T-helper 9 cell (primary cell): ENCODE data around the gene PACS2.

Source experiments
- DNase-seq: peaks from one replicate; pipeline ENCODE4 v3.0.0-alpha.2; 2020

Gene PACS2

DNA sequence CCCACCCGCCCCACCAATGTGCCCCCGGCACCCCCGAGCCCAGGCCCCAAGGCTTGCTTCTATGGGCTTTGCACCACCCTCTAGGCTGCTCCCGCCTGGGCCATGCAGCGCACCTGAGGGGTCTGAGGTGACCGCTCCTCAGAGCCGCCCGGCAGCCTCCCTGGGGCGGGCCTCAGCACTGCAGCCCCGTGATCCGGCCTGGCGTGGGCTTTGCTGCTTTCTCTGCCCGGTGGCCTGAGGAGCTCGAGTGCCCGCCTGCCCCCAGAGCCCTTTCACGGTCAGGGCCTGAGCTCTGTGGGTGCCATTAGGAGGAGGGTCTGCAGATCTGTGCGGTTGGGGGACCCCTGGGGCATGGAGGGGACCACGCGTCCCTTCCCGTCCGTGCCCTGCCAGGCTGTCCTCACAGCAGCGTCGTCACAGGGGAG, 111.3 kb downstream of the PACS2 start:
- DNase-seq = no peak

DNA sequence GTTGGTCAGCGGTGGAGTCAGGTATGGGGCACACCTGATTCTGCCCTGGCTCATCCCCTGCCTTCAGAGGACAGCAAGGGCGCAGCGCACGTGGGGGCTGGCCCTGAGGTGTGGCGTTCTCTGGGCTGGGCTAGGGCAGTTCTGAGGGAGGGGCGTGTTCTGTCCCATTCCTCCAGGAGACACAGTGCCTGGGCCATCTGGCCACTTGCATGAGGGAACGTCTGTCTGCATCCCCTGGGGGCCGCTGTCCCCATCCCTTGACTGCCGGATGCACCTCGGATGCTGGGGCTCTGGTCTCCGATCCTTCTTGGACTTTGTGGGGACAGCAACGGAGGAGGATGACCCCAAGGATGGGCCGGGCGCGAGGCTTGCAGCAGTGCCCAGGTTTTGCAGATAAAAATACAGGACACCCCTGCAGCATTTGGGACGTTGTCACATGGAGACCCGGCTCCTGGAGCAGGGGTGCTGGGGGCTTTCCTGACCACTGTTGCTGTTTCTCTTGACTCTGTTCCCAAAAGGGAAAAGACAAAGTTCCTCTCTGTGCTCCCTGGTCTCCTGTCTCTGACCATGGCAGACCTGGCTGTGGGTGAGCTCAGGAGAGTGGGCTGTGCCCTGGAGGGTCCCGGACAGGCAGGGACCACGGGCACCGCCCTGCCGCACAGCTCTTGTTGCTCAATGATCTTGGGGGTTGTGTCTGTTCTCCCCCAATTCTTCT, 112.0 kb downstream of the PACS2 start:
- no peak for DNase-seq

DNA sequence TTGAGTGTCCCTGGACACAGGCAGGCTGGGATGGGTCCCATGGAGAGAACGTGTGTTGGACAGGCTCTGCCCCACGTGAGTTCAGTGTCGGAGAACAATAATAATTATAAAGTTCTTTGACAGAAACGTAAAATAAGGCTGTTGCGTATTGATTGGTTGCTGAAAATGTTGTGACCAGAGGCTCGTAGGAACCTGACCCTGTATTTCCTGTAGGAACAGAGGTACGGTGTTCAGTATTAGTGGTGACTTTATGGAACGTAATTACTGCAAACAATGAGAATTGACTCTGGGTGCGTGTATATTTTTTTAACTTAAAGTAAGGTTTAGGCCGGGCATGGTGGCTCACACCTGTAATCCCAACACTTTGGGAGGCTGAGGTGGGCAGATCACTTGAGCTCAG, 112.9 kb downstream of the PACS2 start:
- no peak for DNase-seq

DNA sequence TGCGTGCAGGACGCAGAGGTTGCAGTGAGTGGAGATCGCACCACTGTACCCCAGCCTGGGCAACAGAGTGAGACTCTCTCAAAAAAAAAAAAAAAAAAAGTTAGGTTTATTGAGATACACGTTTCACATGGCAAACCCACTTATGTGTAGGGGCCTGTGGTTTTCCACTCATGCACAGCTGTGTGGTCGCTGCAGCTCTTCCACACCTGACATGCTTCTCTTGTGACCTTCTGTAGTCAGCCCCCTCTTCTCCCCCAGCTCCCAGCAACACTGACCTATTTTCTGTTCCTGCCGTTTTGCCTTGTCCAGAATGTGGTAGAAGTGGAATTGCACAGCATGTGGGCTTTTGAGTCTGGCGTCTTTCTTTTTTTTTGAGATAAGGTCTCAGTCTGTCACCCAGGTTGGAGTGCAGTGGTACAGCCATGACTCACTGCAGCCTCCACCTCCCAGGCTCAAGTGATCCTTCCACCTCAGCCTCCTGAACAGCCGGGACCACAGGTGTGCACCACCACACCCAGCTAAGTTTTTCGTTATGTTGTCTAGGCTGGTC, 113.5 kb downstream of the PACS2 start:
- no peak for DNase-seq

DNA sequence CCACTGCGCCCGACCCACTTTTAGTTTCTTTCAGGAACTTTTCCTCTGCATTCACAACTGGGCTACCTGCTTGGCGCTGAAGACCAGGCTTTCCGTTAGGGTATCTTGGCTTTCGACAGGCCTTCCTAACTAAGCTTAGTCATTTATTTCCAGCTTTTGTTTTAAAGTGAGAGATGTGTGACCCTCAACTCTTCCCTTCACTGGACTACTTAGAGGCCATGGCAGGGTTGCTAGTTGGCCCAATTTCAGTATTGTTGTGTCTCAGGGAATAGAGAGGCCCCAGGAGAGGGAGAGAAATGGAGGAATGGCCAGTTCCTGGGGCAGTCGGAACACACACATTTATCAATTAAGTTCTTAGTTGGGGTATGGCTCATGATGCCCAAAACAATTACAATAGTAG, 115.5 kb downstream of the PACS2 start:
- DNase-seq = no peak

DNA sequence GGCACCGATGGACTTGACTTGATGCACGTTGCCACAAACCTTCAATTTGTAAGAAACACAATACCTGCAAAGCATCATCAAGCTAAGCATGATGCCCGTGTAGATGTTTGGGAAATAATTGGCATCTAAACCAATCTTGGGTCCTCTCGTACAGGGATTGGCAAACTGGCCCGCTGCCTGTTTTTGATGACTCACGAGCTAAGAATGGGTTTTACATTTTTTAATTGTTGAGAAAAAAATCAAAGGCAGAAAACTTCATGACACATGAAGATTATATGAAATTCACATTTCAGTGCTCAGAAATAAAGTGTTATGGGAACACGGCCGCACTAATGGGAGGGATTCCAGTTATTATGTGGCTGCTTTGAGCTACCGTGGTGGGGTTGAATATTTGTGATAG, 116.0 kb downstream of the PACS2 start:
- DNase-seq = no peak

DNA sequence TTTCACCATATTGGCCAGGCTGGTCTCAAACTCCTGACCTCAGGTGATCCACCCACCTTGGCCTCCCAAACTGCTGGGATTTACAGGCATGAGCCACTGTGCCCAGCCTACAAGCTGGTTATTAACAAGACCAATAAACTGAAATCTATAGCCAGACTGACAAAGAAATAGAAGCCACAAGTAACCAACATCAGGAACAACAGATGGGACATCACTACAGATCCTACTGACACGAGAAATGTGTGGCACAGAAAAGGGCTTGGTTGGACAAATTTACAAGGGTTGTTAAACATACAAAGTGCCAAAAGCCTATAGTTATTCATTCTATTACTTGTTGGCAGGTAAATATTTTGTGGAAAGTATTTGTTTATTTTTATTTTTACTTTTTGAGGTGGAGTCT, 116.7 kb downstream of the PACS2 start:
- no peak for DNase-seq

DNA sequence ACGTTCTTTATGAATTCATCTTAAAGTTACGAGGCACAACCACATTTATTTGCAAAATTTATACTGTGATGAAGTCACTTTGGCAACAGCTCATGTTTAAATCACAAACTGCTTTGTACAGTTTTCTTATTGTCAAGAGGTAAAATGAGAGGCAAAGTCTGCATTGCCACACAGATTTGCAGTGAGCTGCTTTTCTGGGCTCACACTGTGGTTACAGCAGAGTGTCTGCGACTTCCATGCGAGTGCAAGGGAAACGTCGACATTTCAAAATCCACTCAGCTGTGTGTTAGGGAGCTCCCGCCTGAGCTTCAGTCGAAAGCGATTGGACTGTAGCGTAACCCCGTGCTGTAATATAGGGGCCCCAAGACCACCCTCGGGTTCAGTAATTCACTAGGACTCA, 118.1 kb downstream of the PACS2 start:
- DNase-seq = no peak

DNA sequence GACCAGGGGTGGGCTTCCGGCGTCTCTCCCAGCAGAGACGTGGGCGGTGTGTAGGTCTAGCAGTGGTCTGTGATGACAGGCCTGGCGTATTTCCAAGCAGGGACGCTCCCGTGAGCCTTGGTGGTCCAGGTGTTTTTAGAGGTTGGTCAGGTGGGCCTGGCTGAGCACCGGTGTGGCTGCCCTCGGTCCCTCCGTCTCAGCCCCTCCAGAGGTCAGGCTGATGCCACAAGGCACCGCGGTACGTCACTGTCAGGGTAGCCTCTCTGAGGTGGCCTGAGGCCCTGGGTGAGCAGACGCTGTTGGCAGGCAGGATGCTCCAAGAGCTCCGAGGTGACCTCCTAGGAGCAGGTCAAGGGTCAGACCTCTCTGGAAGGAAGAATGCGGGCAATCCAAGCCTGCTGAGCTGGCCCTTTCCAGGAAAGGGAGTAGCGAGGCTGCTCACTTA, 118.6 kb downstream of the PACS2 start:
- no peak for DNase-seq

DNA sequence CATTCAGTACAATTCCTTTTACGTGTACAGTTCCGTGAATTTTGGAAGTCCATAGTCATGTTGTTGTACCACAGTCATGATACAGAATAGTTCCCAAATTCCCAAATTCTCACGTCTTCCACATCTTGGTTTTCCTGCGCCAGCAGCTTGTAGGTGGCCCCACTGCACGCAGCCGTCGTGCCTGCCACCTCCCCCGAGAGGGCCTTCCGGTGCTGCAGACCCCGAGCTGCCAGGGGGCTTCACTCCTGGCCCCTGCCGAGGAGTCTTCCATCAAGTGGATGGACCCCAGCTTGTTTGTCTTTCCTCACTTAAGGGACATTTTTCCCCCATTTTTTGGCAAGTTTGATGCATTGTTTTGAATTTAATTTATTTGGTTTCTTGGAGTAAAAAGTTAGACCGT, 121.9 kb downstream of the PACS2 start:
- DNase-seq = no peak

DNA sequence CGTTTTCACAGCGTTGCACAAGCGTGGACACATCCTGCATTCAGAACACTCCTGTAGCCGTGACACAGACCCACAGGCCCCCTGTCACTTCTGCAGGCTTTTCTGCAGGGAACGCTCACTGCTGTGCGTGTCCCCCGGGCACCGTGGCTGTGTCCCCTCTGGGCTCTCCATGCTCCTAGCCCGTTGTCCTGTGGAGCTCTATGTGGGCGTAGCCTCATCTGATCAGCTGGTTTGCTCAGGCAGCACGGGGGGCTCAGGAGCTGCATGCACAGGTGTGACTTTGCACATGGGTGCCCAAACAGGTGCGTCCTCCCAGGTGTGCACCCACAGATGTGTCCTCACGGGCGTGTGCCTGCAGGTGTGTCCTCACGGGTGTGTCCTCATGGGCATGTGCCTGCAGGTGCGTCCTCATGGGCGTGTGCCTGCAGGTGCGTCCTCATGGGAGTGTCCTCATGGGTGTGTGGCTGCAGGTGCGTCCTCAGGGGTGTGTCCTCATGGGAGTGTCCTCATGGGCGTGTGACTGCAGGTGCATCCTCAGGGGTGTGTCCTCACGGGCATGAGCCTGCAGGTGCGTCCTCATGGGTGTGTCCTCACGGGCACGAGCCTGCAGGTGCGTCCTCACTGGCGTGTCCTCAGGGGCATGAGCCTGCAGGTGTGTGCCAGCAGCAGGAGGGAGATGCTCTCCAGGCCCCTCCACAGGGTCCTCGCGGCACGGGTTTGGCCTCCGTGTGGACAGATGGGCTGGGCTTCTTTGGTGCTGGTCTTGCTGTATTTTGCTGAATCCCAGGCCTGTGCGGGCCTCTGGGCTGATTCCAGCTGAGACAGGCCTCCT, 122.6 kb downstream of the PACS2 start:
- DNase-seq = no peak

DNA sequence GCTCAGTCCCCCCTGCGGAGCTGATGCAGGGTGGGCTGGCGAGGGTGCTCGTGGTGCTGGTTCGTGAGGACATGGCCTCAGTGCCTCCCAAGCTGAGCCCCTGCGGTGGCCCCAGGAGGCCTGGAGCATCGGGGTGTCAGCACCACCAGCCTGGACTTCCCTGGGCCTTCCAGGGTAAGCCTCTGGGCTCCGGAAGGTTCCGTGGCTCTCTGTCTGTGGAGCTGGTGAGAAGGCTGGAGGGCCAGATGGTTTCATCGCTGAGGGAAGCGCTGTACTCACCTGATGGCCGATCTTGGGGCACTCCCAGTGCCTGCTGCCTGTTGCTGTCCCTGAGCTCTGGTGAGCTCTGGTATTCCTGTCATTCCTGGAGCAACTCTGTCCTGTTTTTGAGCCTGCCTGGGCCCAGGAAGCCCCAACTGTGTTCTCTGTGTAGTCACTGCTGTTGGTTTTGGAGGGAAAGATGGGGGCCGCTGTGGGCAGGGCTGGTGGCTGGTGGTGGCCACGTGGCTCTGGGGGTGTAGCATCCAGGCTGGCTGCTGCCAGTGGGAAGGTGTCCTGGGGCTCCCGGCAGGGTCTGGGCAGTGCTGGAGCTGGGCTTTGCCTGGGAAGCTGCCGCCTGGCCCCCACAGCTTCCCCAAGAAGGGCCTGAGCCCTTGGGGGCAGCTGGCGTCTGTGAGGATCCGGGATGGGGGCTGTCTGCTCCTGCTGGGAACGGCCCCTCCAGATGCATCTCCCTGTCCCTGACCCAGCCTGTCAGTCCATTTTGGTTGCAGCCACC, 123.4 kb downstream of the PACS2 start:
- no peak for DNase-seq

DNA sequence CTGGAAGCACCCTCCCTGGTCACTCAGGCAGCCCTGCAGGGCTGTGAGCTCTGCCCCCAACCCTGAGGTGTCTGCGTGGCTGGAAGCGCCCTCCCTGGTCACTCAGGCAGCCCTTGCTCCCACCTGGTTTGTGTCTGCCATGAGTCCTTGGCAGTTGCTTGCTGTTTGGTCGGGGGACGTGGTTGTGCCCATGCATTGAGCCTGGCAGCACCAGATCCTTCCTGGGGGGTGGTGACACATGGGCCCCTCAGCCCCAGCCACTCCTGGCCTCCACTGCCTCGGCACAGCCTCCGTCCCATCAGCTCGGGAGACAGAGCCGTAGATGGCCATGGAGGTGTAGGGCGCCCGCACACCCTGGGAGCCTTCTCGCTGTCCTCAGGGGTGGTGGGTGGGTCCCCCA, 124.6 kb downstream of the PACS2 start:
- no peak for DNase-seq

DNA sequence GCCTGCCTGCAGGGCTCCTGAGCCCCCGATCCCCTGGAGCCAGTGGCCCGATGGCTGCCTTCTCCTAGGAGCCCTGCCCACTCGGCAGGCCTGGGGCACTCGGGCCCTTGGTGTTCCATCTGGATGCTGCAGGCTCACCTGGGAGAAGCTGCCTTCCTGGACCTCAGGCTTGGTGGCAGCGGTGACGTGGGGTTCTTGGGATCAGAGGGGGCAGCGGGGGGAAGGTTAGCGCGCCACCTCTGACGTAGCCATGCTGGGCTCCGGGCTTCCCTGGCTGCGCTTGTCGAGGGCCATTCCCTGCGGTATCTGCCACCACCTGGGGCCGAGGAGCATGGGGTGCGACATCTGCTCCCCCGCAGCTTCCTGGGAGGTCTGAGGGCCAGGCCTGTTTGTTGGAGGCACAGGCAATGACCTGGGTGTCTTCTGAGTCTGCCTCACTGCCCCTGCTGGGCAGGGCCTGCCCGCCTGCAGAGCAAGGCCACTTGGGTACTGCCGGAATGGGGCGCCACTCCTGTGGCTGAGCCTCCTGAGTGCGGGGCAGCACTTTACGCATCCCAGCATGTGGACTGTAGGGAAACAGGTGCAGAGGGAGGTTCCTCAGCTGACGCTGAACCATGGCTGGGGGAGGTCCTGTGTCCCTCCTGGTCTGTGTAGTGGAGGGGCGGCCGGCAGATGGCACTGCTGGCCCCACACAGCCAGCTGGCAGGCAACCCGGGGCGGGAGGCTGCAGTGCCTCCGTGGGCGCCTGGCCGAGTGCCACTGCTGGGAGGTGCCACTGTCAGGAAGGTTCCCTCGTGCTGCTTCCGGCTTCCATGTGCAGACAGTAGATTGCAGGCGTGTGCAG, 125.4 kb downstream of the PACS2 start:
- no peak for DNase-seq

DNA sequence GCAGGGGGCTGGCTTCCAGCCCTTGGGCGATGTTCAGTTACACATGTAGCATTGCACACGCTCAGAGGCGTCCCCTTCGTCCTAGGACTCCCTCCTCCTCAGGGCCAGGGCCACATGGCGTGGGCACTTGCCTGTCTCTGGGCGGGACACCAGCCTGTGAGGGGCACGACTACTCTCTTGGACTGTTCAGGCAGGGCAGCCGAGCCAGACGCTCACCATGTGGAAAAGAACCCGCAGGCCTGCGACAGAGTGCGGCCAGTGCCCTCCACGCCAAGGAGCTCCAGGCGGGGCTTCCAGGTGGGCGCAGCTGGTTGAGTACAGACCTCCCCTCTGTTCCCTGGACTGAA, 126.0 kb downstream of the PACS2 start:
- no peak for DNase-seq

DNA sequence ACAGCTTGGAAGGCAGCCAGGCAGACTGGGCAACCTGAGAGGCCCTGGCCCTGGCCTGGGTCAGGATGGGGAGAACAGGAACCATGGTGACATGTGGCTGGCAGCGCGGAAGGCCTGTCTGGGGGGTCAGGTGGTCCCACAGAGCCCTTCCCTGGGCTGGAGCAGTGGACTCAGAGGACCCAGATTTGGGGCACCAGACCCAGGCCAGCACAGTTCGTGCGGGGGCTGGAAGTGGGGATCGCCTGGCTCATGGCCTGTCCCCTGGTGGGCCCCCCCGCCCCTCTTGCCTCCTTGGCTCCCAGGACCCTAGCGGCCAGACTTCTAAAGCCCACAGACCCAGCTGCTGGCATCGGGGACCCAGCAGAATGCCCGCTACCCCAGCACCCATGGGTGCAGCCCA, 126.4 kb downstream of the PACS2 start:
- no peak for DNase-seq

DNA sequence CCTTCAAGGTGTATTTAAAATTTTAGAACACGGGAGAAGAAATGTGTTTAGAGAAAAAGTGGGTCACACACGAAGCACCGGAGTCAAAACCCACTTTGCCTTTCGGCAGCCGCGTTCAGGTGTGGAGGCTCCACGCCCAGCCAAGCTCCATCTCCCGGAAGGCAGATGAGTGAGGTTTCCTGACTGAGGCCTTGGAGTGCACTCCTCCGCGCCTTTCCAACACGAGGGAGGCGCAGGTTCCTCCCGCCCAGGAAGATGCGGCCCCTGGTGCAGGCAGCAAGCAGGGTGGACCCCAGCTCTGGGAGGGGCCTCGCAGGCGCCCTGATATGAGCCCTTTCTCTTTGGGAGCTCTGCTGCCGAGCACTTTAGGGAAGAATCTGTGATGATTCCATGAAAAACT, 127.6 kb downstream of the PACS2 start:
- DNase-seq = no peak

DNA sequence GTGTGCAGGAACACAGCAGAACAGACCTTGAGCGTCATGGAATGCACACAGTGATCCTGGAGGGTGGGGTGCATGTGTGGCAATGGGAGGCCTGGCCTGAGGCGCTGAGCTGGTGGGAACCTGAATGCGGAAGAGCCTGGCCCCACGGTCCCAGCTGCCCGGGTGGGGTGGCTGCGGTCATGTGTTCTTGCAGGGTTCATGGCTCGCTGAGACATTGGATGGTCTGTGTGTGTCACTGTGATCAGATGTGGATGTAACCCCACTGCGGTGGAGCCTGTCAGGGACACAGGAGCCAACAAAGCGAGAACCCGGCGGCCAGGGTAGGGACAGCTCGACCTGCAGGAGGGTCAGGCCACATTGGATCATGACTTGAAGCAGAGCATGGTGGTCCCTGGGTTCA, 128.3 kb downstream of the PACS2 start:
- DNase-seq = no peak

DNA sequence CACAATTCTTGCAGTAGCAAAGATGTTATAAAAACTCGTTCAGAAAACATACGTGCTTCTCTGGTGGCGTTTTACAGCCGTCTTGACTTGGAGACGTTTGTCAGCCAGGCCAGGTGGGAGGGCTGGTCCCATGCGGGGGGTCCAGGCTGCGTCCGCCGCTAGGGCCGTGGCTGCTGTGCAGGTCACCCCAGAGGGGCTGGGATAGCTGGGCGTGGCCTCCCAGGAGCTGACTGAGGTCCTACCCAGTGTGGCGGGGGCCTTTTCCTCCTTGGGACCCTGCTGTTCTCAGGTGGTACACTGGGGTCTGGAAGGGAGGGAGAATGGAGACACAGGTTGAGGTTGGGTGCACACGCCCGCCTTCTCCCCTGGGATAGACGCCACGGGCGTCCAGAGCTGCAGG, 130.3 kb downstream of the PACS2 start:
- no peak for DNase-seq

DNA sequence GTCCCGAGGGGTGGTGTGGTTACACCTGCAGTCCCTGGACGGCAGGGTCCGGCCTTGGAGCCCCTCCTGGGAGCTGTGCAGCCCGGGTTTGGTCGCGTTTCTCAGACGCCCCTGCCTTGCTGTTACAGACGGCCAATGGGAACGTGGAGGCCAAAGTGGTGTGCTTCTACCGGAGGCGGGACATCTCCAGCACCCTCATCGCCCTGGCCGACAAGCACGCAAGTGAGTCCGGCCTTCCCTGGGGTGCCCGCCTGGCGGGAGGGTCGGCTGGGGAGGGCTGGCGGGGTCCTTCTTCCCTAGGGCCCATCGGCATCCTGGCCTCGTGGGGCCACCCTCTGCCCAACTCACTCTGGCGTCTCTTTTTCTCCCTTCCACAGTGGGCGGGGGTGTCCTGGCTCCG, 130.7 kb downstream of the PACS2 start:
- no peak for DNase-seq

DNA sequence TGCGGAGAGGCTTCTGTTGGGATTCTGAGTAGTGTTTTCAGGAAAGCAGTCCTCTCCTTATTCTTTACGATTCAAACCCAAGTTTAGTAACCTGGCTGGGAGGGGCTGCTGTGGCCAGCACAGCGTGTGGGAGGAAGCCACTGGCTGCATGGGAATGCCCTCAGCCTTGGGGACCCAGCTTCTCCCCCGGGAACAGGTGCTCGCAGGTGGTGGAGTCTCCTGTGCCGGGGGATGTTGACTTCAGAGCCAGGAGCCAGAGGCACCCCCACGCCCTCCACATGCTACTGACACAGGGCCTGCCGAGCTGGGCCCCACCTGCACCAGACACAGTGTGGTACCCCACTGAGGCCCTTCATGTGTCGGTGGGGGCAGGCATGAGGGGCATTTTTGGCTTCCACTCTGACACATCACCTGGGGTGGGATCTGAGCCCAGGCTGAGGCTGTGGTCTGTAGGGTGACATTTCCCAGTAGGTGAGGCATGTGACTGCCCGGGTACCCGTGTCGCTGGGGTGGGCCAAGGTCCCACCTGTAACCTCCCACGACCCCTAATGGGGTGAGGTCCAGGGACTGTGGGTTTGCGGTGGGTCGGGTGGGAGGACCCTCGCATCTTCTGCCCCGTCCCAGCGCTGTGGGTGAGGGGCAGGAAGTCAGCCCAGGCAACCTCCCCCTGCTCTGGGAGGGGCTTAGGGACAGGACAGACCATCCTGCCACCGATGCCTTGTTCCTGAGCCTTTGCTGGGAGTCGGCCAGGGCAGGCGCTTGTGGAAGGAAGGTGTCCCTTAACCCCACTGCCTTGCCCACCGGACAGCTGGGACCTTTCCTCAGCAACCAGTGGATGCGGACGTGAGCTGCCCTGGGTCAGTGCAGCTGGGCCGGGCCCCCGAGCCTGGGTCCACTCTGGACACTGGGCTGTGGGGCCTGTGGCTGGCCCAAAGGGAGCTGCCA, 131.6 kb downstream of the PACS2 start:
- no peak for DNase-seq
